Measurements from ENCODE around the gene ZNF296. TPM values are rescaled to one million over a fixed set of nuclear protein-coding genes. Genes with fewer than 3 reads are reported as not detected.

ZNF296 gene
- total RNA-seq, 1 donor from 2014 or later, result 3.0 TPM

GRCh38 chr19:45103156-45103507 lies 26.9 kb upstream of the ZNF296 start:
- H3K9me3 Mint-ChIP-seq (ENCODE audit: unreplicated experiment), result no peaks in the 10 kb centered on the region
- H3K4me3 ChIP-seq (ENCODE audit: insufficient read depth, low read depth, low read length), result no peak overlapping the region
- H3K4me1 ChIP-seq (ENCODE audit: insufficient read depth, low read length), result peaks cover 42% of the 10 kb centered on the region
- H3K27me3 ChIP-seq (ENCODE audit: insufficient read depth, low read length), result no peaks in the 10 kb centered on the region
- FAIRE-seq (no peak), DNase-seq (ENCODE audit: low read depth) (no peak)
- peak overlapping the region; percentile 59 for H3K4me2 ChIP-seq (ENCODE audit: low read length)
- peaks cover 43% of the 10 kb centered on the region for H3K4me1 Mint-ChIP-seq (ENCODE audit: low read depth, unreplicated experiment)
- peaks cover 95% of the 10 kb centered on the region for H3K79me2 ChIP-seq (ENCODE audit: insufficient read depth, low read length)
- no peak overlapping the region for H3K4me3 Mint-ChIP-seq (ENCODE audit: unreplicated experiment)
- no peaks in the 10 kb centered on the region for H3K27me3 Mint-ChIP-seq (ENCODE audit: low read depth, unreplicated experiment)
- no peak for TF ChIP-seq CTCF (IDR thresholded peaks at IDR 0.05; ENCODE audit: insufficient read depth, low read depth, low read length)
- TF ChIP-seq EZH2 (IDR thresholded peaks at IDR 0.05; ENCODE audit: insufficient read depth, low read length), result no peak
- H3K9me3 ChIP-seq (ENCODE audit: insufficient read depth, low read depth, low read length), result no peaks in the 10 kb centered on the region
- no peak overlapping the region for H3K27ac ChIP-seq (ENCODE audit: low read depth, low read length)
- H4K20me1 ChIP-seq (ENCODE audit: insufficient read depth, low read length), result peaks cover 95% of the 10 kb centered on the region
- no peaks in the 10 kb centered on the region for H3K36me3 ChIP-seq (ENCODE audit: insufficient read depth, low read length)
- H2AFZ ChIP-seq (ENCODE audit: low read depth, low read length), result no peak overlapping the region
- peaks cover 7% of the 10 kb centered on the region for H3K36me3 Mint-ChIP-seq (ENCODE audit: low read depth, unreplicated experiment)
- H3K27ac Mint-ChIP-seq (ENCODE audit: unreplicated experiment), result no peak overlapping the region
- H3K9ac ChIP-seq (ENCODE audit: low read length), result no peak overlapping the region

- Histone ChIP-seq H3K36me3 (ENCODE audit: insufficient read depth, low read length) (no peaks in the 10 kb centered on the region), H4K20me1 (ENCODE audit: insufficient read depth, low read length) (peaks cover 95% of the 10 kb centered on the region), H3K9me3 (ENCODE audit: insufficient read depth, low read depth, low read length) (no peaks in the 10 kb centered on the region), H3K4me3 (ENCODE audit: insufficient read depth, low read depth, low read length) (no peak overlapping the region), H3K27ac (ENCODE audit: low read depth, low read length) (no peak overlapping the region), H2AFZ (ENCODE audit: low read depth, low read length) (no peak overlapping the region), H3K4me2 (ENCODE audit: low read length) (no peak overlapping the region), H3K79me2 (ENCODE audit: insufficient read depth, low read length) (peaks cover 95% of the 10 kb centered on the region), H3K27me3 (ENCODE audit: insufficient read depth, low read length) (no peaks in the 10 kb centered on the region), H3K9ac (ENCODE audit: low read length) (no peak overlapping the region), H3K4me1 (ENCODE audit: insufficient read depth, low read length) (peaks cover 49% of the 10 kb centered on the region)
- FAIRE-seq (no peak), DNase-seq (ENCODE audit: low read depth) (no peak)
- Mint-ChIP-seq H3K9me3 (ENCODE audit: unreplicated experiment) (no peaks in the 10 kb centered on the region), H3K27ac (ENCODE audit: unreplicated experiment) (no peak overlapping the region), H3K4me3 (ENCODE audit: unreplicated experiment) (no peak overlapping the region), H3K27me3 (ENCODE audit: low read depth, unreplicated experiment) (no peaks in the 10 kb centered on the region), H3K36me3 (ENCODE audit: low read depth, unreplicated experiment) (peaks cover 7% of the 10 kb centered on the region), H3K4me1 (ENCODE audit: low read depth, unreplicated experiment) (peaks cover 48% of the 10 kb centered on the region)
- TF ChIP-seq CTCF (IDR thresholded peaks at IDR 0.05; ENCODE audit: insufficient read depth, low read depth, low read length) (no peak), EZH2 (IDR thresholded peaks at IDR 0.05; ENCODE audit: insufficient read depth, low read length) (no peak)
Observed at GRCh38 chr19:45102481-45102880, 26.2 kb upstream of the ZNF296 start.

- Histone ChIP-seq H3K27me3 (ENCODE audit: insufficient read depth, low read length) (no peaks in the 10 kb centered on the region), H3K9me3 (ENCODE audit: insufficient read depth, low read depth, low read length) (no peaks in the 10 kb centered on the region), H3K4me3 (ENCODE audit: insufficient read depth, low read depth, low read length) (no peak overlapping the region), H4K20me1 (ENCODE audit: insufficient read depth, low read length) (peaks cover 96% of the 10 kb centered on the region), H3K36me3 (ENCODE audit: insufficient read depth, low read length) (no peaks in the 10 kb centered on the region), H2AFZ (ENCODE audit: low read depth, low read length) (no peak overlapping the region), H3K27ac (ENCODE audit: low read depth, low read length) (no peak overlapping the region), H3K4me1 (ENCODE audit: insufficient read depth, low read length) (peaks cover 53% of the 10 kb centered on the region), H3K79me2 (ENCODE audit: insufficient read depth, low read length) (peaks cover 97% of the 10 kb centered on the region), H3K4me2 (ENCODE audit: low read length) (no peak overlapping the region), H3K9ac (ENCODE audit: low read length) (no peak overlapping the region)
- no peak for TF ChIP-seq EZH2 (IDR thresholded peaks at IDR 0.05; ENCODE audit: insufficient read depth, low read length)
- no peak for TF ChIP-seq CTCF (IDR thresholded peaks at IDR 0.05; ENCODE audit: insufficient read depth, low read depth, low read length)
- Mint-ChIP-seq H3K36me3 (ENCODE audit: low read depth, unreplicated experiment) (peaks cover 9% of the 10 kb centered on the region), H3K4me3 (ENCODE audit: unreplicated experiment) (no peak overlapping the region), H3K4me1 (ENCODE audit: low read depth, unreplicated experiment) (peaks cover 52% of the 10 kb centered on the region), H3K27me3 (ENCODE audit: low read depth, unreplicated experiment) (no peaks in the 10 kb centered on the region), H3K9me3 (ENCODE audit: unreplicated experiment) (no peaks in the 10 kb centered on the region), H3K27ac (ENCODE audit: unreplicated experiment) (peak overlapping the region; percentile 67)
- DNase-seq (ENCODE audit: low read depth) (no peak), FAIRE-seq (no peak)
Observed at GRCh38 chr19:45101806-45102205, 25.5 kb upstream of the ZNF296 start.
